NK-92 (cell line): ENCODE measurements around the gene DES.

Experiments used
- DNase-seq: peaks from one replicate; lab custom pipeline; 2025; ENCODE audit not compliant: unreplicated experiment; lab: John Stamatoyannopoulos, UW

Gene DES

DNA sequence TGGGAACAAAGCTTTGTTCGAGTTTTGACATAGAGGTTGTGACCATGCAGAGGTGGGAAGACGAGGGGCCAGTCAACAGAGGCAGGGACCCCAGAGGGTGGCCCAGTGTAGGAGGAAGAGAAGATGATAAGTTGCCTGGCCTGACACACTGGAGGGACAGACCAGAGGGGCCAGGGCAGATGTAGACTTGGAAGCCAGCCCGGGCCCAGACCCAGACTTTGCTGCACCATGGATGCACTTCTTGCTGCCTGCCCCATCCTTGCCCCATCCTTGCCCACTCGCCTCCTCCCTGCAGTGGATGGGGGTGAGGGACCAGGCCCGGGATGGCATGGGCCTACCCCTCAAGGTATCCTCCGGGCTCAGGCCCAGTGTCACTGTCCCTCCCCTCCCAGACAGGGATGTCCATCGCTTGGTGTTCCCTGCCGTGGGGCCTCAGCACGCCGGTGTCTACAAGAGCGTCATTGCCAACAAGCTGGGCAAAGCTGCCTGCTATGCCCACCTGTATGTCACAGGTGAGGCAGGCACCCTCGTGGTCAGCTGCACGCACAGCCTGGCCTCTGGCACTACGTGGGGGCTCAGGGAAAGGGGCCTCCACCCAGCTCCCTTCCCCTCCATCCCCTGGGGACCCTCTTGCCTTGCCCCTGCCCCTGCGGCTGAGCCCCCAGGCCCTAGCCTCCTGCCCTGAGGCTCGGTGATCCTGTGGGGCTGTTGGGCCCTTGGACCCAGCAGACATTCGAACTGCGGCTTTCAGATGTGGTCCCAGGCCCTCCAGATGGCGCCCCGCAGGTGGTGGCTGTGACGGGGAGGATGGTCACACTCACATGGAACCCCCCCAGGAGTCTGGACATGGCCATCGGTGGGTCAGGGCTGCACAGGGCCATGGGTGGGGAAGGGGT is 53.5 kb downstream of the DES start:
- DNase-seq, result no peak

DNA sequence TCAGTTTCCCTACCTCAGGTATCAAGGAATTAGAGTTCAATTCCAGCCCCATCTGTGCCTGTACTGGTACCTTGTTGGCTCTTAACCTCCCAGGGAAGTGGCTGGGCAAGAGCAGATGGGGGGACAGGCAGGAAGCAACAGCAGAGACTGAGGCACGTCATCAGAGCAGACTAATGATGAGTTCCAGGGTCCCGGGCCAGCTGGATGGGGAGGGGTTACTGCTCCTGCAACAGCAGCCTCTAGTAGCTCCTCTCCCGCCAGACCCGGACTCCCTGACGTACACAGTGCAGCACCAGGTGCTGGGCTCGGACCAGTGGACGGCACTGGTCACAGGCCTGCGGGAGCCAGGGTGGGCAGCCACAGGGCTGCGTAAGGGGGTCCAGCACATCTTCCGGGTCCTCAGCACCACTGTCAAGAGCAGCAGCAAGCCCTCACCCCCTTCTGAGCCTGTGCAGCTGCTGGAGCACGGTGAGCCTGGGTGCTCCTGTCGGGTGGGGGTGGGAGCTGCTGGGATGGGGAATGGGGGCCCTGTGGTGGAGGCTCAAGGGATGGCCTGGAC is 54.5 kb downstream of the DES start:
- no peak for DNase-seq

DNA sequence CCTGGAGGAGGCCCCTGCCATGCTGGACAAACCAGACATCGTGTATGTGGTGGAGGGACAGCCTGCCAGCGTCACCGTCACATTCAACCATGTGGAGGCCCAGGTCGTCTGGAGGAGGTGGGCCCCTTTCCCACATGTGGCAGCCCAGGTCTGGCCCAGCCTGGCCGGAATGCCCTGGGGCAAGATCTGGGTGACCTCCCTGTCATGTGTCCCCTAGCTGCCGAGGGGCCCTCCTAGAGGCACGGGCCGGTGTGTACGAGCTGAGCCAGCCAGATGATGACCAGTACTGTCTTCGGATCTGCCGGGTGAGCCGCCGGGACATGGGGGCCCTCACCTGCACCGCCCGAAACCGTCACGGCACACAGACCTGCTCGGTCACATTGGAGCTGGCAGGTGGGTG is 55.3 kb downstream of the DES start:
- no peak for DNase-seq

DNA sequence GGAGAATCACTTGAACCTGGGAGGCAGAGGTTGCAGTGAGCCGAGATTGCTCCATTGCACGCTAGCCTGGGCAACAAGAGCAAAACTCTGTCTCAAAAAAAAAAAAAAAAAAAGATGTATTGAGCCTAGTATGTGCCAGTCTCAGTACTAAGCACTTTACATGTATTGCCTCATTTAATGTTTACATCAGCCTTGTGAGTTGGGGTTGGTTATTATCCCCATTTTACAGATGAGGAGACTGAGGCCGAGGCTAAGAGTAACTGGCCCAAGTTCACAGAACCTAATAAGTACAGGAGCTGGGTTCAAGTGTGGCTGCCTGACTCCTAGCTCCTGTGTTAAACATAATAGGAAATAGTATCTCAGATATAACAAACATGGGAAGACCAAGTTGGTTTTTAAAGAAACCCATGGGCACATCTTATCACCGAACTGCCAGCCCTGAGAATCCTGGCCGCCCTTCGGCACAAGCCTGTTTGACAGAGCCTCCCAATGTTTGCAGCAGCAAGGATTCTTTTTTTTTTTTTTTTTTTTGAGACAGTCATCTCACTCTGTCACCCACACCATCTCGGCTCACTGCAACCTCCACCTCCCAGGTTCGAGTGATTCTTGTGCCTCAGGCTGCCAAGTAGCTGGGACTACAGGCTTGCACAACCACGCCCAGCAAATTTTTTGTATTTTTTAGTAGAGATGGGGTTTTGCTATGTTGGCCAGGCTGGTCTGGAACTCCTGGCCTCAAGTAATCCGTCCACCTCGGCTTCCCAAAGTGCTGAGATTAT is 56.3 kb downstream of the DES start:
- DNase-seq, result no peak

DNA sequence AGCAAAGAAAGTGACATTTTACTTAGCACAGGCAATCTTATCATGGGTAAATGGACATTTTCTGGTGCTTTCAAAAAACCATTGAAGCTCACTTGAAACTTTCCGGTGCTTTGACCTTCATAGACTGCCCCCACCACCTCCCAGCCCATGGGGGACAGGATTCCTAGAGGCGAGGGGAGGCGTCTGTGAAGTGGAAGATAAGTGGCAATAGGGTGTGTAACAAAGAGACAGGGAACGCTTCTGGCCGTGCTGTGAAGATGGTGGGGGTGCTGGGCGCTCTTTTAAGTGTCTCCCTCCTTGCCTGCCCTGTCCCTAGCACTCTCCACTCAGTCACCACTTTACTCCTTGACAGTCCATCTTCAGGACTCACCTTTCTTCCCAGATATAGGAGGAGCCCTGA is 57.1 kb downstream of the DES start:
- no peak for DNase-seq

DNA sequence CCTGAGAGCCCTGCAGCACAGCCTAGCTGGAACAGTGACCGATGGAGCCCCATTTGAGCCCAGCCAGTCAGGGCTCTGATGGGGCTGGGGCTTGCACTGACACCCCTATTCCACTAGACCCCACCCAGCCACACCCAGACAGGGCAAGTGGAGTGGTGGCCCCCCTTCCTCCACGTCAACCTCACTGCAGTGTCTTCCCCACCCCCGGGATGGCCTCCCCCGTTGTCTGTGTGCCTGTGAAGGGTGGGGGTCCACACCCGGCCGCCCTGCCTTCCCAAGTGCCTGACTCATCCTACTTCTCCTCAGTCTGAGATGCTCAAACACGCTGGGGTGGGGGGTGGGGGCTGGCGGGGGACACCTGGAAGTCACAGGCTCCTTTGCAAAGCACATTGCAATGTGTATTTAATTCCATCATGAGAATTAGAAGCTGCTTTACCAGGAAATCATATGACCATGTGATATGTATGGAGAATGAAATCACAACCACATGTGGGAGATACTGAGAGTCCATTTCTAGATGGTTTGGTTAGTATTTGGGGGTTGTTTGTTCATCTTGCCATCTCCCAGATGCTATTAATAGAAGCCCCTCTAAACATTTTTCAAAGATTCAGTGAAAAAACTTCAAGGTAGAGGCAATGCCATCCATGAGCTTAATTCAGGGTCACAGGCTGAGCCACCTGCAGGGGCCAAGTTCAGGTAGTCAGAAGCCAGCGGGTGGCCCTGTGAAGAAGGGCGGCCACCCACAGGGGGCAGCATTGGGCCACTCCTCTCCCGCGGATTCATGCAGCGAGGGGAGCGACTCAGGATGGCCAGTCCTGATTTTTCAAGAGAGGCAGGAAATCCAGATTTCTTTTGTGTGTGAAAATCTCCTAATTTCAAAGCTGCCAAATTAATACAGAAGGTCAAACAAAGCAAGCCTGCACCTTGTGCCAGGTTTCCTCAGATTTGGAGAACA is 57.8 kb downstream of the DES start:
- DNase-seq, result no peak
